HEK293 (cell line): ENCODE results near the gene CLDN14.

ENCODE experiments used
- CTCF ChIA-PET: fragments of 350-600 bp; formaldehyde crosslinking; extraction: SDS; loops from one replicate; lab custom pipeline; 2021; ENCODE audit warnings: antibody characterized with exemption; lab: Yijun Ruan, JAX
- POLR2A ChIA-PET: fragments of 300-600 bp; formaldehyde crosslinking; extraction: SDS; loops from one replicate; lab custom pipeline; 2020; ENCODE audit warnings: antibody characterized with exemption, inconsistent platforms; lab: Yijun Ruan, JAX
- H3K27ac ChIP-seq: fragments of 200-500 bp; sonication (Bioruptor generic); 2 replicates; pipeline ENCODE4 v1.5.1; 2014; ENCODE audit warnings: low read depth, low read length, control low read depth, inconsistent platforms; ENCODE audit errors: extremely low read depth
- H3K36me3 ChIP-seq, 2 experiments: fragments of 200-500 bp in 1 of 2; sonication (Bioruptor generic) in 1 of 2; 1 replicate in 1 of 2; 2 replicates in 1 of 2; pipeline ENCODE4 v1.5.1; 2014 to 2017; ENCODE audit warnings: inconsistent platforms in 2 of 2, low read length in 2 of 2; ENCODE audit not compliant: control insufficient read depth in 2 of 2, insufficient read depth in 1 of 2
- H3K4me1 ChIP-seq: fragments of 200-500 bp; sonication (Bioruptor generic); 2 replicates; pipeline ENCODE4 v1.5.1; 2014; ENCODE audit warnings: mild to moderate bottlenecking, low read length, inconsistent platforms; ENCODE audit not compliant: control insufficient read depth, insufficient read depth
- H3K4me3 ChIP-seq: 2 replicates; pipeline ENCODE4 v1.5.1; 2011; ENCODE audit warnings: low read depth, mild to moderate bottlenecking, control low read depth, low read length, moderate library complexity
- H3K9me3 ChIP-seq: fragments of 200-500 bp; sonication (Bioruptor generic); 2 replicates; pipeline ENCODE4 v1.5.1; 2014; ENCODE audit warnings: low read depth, low read length, inconsistent platforms; ENCODE audit not compliant: control insufficient read depth, insufficient read depth
- KLF10 ChIP-seq: fragments of 450-650 bp; IDR thresholded peaks from 2 replicates; pipeline ENCODE4 v1.5.1; 2018; ENCODE audit warnings: missing biosample characterization, mild to moderate bottlenecking, missing genetic modification characterization
- KLF9 ChIP-seq: fragments of 450-650 bp; formaldehyde crosslinking; IDR thresholded peaks from 2 replicates; pipeline ENCODE4 v1.5.1; 2016; ENCODE audit warnings: missing biosample characterization, missing genetic modification characterization, low read depth
- ZFP37 ChIP-seq: fragments of 450-650 bp; formaldehyde crosslinking; IDR thresholded peaks from 2 replicates; pipeline ENCODE4 v1.5.1; 2016; ENCODE audit warnings: missing biosample characterization, missing genetic modification characterization
- ZNF146 ChIP-seq: fragments of 450-650 bp; formaldehyde crosslinking; IDR thresholded peaks from 2 replicates; pipeline ENCODE4 v1.5.1; 2016; ENCODE audit warnings: missing biosample characterization, missing genetic modification characterization
- ZNF169 ChIP-seq: fragments of 450-650 bp; formaldehyde crosslinking; IDR thresholded peaks from 2 replicates; pipeline ENCODE4 v1.5.1; 2016; ENCODE audit warnings: missing biosample characterization, missing genetic modification characterization
- ZNF248 ChIP-seq: fragments of 450-650 bp; formaldehyde crosslinking; IDR thresholded peaks from 2 replicates; pipeline ENCODE4 v1.5.1; 2017; ENCODE audit warnings: missing biosample characterization, missing genetic modification characterization
- ZNF266 ChIP-seq: fragments of 450-650 bp; formaldehyde crosslinking; IDR thresholded peaks from 2 replicates; pipeline ENCODE4 v1.5.1; 2016; ENCODE audit warnings: missing biosample characterization, missing genetic modification characterization, low read depth
- ZNF341 ChIP-seq: fragments of 450-650 bp; formaldehyde crosslinking; IDR thresholded peaks from 2 replicates; pipeline ENCODE4; 2016; ENCODE audit warnings: low read depth, missing biosample characterization, missing genetic modification characterization
- ZNF366 ChIP-seq: fragments of 450-650 bp; formaldehyde crosslinking; conservative IDR thresholded peaks from 2 replicates; pipeline ENCODE4 v1.5.1; 2016; ENCODE audit warnings: missing biosample characterization, missing genetic modification characterization
- ZNF391 ChIP-seq: fragments of 450-650 bp; formaldehyde crosslinking; IDR thresholded peaks from 2 replicates; pipeline ENCODE4 v1.5.1; 2016; ENCODE audit warnings: low read depth, missing biosample characterization, missing genetic modification characterization, borderline replicate concordance
- ZNF670 ChIP-seq: fragments of 450-650 bp; formaldehyde crosslinking; IDR thresholded peaks from 2 replicates; pipeline ENCODE4 v1.5.1; 2016; ENCODE audit warnings: missing biosample characterization, missing genetic modification characterization, low read depth
- ZNF843 ChIP-seq: fragments of 450-650 bp; formaldehyde crosslinking; IDR thresholded peaks from 2 replicates; pipeline ENCODE4 v1.5.1; 2016; ENCODE audit warnings: missing biosample characterization, missing genetic modification characterization
- TF ChIP-seq, protein P1 (sequence below): fragments of 450-650 bp; formaldehyde crosslinking; IDR thresholded peaks from 2 replicates; pipeline ENCODE4 v1.5.1; 2016; ENCODE audit warnings: missing biosample characterization, missing genetic modification characterization
- TF ChIP-seq, protein P2 (sequence below): fragments of 450-650 bp; formaldehyde crosslinking; IDR thresholded peaks from 2 replicates; pipeline ENCODE4 v1.5.1; 2016; ENCODE audit warnings: missing biosample characterization, missing genetic modification characterization
- TF ChIP-seq, protein P3 (sequence below): fragments of 450-650 bp; formaldehyde crosslinking; IDR thresholded peaks from 2 replicates; pipeline ENCODE4 v1.5.1; 2017; ENCODE audit warnings: missing biosample characterization, mild to moderate bottlenecking, missing genetic modification characterization, moderate library complexity
- TF ChIP-seq, protein P4 (sequence below): fragments of 450-650 bp; formaldehyde crosslinking; IDR thresholded peaks from 2 replicates; pipeline ENCODE4 v1.5.1; 2016; ENCODE audit warnings: missing biosample characterization, missing genetic modification characterization, borderline replicate concordance
- TF ChIP-seq, protein P5 (sequence below): fragments of 450-650 bp; formaldehyde crosslinking; IDR thresholded peaks from 2 replicates; pipeline ENCODE4 v1.5.1; 2016; ENCODE audit warnings: missing biosample characterization, missing genetic modification characterization

CLDN14 gene

DNA sequence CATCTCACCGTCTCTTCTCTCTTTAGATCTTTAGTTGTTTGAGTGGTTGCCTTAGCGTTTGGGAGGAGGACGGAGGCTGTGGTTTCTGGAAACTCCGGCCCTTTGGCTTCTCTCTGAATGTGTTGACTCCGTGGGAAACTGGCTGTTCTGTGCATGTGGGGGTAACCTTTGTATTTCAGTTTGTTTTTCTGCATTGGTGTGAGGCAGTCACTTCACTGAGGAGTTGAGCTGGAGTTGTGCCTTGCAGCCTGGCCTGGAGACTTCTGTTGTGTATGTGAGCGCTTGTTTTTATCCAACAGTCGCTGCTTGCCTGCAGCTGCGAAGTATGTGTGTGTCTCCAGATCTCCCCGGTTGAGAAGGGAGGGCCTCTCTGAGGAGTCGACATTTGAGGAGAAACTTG, 33.6 kb downstream of the CLDN14 start:
- ChIA-PET POLR2A (no interaction called here), CTCF (interaction anchor here (0.9 kb wide), 1 partner anchor 24 kb away, joined by 3 read pairs; no protein-coding TSS in a partner anchor)
- no peaks in the 10 kb centered on the region for H3K9me3 ChIP-seq
- H3K4me3 ChIP-seq, result no peak overlapping the region
- no peaks in the 10 kb centered on the region for H3K36me3 ChIP-seq
- H3K27ac ChIP-seq, result no peak overlapping the region
- no peaks in the 10 kb centered on the region for H3K4me1 ChIP-seq
- no peak for TF ChIP-seq KLF10 (tag by site-specific recombination)
- no peak for TF ChIP-seq ZNF391 (tag by site-specific recombination)
- TF ChIP-seq ZNF366 (tag by site-specific recombination), result no peak
- no peak for TF ChIP-seq ZFP37
- TF ChIP-seq ZNF843 (tag by site-specific recombination), result no peak
- no peak for TF ChIP-seq ZNF266 (tag by site-specific recombination)
- no peak for TF ChIP-seq ZNF146
- TF ChIP-seq, protein P1, sequence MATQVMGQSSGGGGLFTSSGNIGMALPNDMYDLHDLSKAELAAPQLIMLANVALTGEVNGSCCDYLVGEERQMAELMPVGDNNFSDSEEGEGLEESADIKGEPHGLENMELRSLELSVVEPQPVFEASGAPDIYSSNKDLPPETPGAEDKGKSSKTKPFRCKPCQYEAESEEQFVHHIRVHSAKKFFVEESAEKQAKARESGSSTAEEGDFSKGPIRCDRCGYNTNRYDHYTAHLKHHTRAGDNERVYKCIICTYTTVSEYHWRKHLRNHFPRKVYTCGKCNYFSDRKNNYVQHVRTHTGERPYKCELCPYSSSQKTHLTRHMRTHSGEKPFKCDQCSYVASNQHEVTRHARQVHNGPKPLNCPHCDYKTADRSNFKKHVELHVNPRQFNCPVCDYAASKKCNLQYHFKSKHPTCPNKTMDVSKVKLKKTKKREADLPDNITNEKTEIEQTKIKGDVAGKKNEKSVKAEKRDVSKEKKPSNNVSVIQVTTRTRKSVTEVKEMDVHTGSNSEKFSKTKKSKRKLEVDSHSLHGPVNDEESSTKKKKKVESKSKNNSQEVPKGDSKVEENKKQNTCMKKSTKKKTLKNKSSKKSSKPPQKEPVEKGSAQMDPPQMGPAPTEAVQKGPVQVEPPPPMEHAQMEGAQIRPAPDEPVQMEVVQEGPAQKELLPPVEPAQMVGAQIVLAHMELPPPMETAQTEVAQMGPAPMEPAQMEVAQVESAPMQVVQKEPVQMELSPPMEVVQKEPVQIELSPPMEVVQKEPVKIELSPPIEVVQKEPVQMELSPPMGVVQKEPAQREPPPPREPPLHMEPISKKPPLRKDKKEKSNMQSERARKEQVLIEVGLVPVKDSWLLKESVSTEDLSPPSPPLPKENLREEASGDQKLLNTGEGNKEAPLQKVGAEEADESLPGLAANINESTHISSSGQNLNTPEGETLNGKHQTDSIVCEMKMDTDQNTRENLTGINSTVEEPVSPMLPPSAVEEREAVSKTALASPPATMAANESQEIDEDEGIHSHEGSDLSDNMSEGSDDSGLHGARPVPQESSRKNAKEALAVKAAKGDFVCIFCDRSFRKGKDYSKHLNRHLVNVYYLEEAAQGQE, result no peak
- TF ChIP-seq ZNF248 (tag by site-specific recombination), result no peak
- TF ChIP-seq, protein P2, sequence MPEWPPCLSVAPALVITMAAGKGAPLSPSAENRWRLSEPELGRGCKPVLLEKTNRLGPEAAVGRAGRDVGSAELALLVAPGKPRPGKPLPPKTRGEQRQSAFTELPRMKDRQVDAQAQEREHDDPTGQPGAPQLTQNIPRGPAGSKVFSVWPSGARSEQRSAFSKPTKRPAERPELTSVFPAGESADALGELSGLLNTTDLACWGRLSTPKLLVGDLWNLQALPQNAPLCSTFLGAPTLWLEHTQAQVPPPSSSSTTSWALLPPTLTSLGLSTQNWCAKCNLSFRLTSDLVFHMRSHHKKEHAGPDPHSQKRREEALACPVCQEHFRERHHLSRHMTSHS (tag by site-specific recombination), result no peak
- TF ChIP-seq, protein P3, sequence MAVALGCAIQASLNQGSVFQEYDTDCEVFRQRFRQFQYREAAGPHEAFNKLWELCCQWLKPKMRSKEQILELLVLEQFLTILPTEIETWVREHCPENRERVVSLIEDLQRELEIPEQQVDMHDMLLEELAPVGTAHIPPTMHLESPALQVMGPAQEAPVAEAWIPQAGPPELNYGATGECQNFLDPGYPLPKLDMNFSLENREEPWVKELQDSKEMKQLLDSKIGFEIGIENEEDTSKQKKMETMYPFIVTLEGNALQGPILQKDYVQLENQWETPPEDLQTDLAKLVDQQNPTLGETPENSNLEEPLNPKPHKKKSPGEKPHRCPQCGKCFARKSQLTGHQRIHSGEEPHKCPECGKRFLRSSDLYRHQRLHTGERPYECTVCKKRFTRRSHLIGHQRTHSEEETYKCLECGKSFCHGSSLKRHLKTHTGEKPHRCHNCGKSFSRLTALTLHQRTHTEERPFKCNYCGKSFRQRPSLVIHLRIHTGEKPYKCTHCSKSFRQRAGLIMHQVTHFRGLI (tag by site-specific recombination), result no peak
- TF ChIP-seq ZNF670 (tag by site-specific recombination), result no peak
- TF ChIP-seq, protein P4, sequence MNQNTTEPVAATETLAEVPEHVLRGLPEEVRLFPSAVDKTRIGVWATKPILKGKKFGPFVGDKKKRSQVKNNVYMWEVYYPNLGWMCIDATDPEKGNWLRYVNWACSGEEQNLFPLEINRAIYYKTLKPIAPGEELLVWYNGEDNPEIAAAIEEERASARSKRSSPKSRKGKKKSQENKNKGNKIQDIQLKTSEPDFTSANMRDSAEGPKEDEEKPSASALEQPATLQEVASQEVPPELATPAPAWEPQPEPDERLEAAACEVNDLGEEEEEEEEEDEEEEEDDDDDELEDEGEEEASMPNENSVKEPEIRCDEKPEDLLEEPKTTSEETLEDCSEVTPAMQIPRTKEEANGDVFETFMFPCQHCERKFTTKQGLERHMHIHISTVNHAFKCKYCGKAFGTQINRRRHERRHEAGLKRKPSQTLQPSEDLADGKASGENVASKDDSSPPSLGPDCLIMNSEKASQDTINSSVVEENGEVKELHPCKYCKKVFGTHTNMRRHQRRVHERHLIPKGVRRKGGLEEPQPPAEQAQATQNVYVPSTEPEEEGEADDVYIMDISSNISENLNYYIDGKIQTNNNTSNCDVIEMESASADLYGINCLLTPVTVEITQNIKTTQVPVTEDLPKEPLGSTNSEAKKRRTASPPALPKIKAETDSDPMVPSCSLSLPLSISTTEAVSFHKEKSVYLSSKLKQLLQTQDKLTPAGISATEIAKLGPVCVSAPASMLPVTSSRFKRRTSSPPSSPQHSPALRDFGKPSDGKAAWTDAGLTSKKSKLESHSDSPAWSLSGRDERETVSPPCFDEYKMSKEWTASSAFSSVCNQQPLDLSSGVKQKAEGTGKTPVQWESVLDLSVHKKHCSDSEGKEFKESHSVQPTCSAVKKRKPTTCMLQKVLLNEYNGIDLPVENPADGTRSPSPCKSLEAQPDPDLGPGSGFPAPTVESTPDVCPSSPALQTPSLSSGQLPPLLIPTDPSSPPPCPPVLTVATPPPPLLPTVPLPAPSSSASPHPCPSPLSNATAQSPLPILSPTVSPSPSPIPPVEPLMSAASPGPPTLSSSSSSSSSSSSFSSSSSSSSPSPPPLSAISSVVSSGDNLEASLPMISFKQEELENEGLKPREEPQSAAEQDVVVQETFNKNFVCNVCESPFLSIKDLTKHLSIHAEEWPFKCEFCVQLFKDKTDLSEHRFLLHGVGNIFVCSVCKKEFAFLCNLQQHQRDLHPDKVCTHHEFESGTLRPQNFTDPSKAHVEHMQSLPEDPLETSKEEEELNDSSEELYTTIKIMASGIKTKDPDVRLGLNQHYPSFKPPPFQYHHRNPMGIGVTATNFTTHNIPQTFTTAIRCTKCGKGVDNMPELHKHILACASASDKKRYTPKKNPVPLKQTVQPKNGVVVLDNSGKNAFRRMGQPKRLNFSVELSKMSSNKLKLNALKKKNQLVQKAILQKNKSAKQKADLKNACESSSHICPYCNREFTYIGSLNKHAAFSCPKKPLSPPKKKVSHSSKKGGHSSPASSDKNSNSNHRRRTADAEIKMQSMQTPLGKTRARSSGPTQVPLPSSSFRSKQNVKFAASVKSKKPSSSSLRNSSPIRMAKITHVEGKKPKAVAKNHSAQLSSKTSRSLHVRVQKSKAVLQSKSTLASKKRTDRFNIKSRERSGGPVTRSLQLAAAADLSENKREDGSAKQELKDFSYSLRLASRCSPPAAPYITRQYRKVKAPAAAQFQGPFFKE, result no peak
- TF ChIP-seq ZNF169, result no peak

DNA sequence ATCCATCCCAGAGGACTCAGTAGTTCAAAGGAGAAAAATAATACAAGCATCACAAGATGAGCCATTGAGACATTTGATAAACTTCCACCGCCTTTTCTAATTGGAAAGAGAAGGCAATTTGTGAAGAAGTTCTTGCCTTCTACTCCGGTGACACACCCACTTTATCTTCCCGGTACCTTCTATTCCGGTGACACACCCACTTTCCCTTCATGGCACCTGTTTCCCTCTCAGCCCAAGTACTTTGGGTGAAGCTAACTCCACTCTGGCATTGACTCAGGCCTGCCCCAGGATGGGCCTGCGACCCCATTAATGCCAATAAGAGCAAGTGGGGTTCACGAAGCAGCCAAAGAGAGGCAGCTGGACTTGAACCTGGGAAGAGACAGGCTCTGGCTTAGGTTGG, 38.2 kb downstream of the CLDN14 start:
- no peaks in the 10 kb centered on the region for H3K9me3 ChIP-seq
- CTCF ChIA-PET, result interaction anchor here (0.6 to 1.1 kb wide), 2 partner anchors 11 to 408 kb away, joined by 3 read pairs; no protein-coding TSS in a partner anchor
- TF ChIP-seq, protein P5, sequence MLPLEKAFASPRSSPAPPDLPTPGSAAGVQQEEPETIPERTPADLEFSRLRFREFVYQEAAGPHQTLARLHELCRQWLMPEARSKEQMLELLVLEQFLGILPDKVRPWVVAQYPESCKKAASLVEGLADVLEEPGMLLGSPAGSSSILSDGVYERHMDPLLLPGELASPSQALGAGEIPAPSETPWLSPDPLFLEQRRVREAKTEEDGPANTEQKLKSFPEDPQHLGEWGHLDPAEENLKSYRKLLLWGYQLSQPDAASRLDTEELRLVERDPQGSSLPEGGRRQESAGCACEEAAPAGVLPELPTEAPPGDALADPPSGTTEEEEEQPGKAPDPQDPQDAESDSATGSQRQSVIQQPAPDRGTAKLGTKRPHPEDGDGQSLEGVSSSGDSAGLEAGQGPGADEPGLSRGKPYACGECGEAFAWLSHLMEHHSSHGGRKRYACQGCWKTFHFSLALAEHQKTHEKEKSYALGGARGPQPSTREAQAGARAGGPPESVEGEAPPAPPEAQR (tag by site-specific recombination), result no peak
- TF ChIP-seq KLF9 (tag by site-specific recombination), result peak; percentile 82
- peak; percentile 55 for TF ChIP-seq KLF10 (tag by site-specific recombination)
- TF ChIP-seq ZNF341 (tag by site-specific recombination), result no peak
- TF ChIP-seq, all 188 proteins: peak for 2
- Histone ChIP-seq H3K36me3 (no peaks in the 10 kb centered on the region), H3K4me3 (no peak overlapping the region), H3K4me1 (no peaks in the 10 kb centered on the region), H3K27ac (no peak overlapping the region)
- POLR2A ChIA-PET, result no interaction called here
